Thoracic aorta (tissue), 2 donors: Measurements from ENCODE around the gene PWWP2A. TPM values are rescaled to one million over a fixed set of nuclear protein-coding genes. Genes with fewer than 3 reads are reported as not detected.

ENCODE experiments used
- ATAC-seq: fragments of 150-250 bp; one replicate; pipeline ENCODE4 v1.8.0; 2017; ENCODE audit warnings: low read depth; ENCODE audit not compliant: insufficient number of reproducible peaks, low FRiP score
- DNase-seq: peaks from one replicate; pipeline ENCODE4 v3.0.0-alpha.2; 2020; ENCODE audit warnings: low spot score
- H3K27ac ChIP-seq, 2 donors: fragments of 200-600 bp; sonication (generic); 1 replicate in 1 of 2; 2 replicates in 1 of 2; pipeline ENCODE4 v1.5.1; 2016; ENCODE audit warnings: mild to moderate bottlenecking in 2 of 2, moderate library complexity in 2 of 2
- H3K27me3 ChIP-seq: fragments of 200-600 bp; sonication (generic); replicated peaks from 2 replicates; pipeline ENCODE4 v1.6.0; 2016; ENCODE audit warnings: mild to moderate bottlenecking; ENCODE audit not compliant: insufficient read depth
- H3K36me3 ChIP-seq: fragments of 200-600 bp; sonication (generic); one replicate; pipeline ENCODE4 v1.5.1; 2016
- H3K4me1 ChIP-seq, 2 donors: fragments of 200-600 bp; sonication (generic); 1 replicate in 1 of 2; 2 replicates in 1 of 2; pipeline versions ENCODE4 v1.5.1 to v1.6.0; 2016; ENCODE audit warnings: low read depth in 2 of 2, mild to moderate bottlenecking in 1 of 2; ENCODE audit not compliant: control insufficient read depth in 1 of 2
- H3K4me3 ChIP-seq: fragments of 200-600 bp; sonication (generic); 2 replicates; pipeline ENCODE4 v1.5.1; 2016; ENCODE audit warnings: mild to moderate bottlenecking
- H3K9me3 ChIP-seq: fragments of 200-600 bp; sonication (generic); 2 replicates; pipeline ENCODE4 v1.5.1; 2016
- CTCF ChIP-seq: fragments of 200-600 bp; sonication (generic); IDR thresholded peaks from one replicate; pipeline ENCODE4 v1.5.1; 2019; ENCODE audit warnings: antibody characterized with exemption
- total RNA-seq, 2 donors: library from RNA; depleted of rRNA; stranded (reverse); fragments of >200 nt; gene quantifications; one replicate each; pipeline versions ENCODE4 v1.1.0 to v1.2.3, GENCODE V29; 2016

Gene PWWP2A
- total RNA-seq, 2 donors from 2014 or later: 41.7 to 46.2 TPM

DNA sequence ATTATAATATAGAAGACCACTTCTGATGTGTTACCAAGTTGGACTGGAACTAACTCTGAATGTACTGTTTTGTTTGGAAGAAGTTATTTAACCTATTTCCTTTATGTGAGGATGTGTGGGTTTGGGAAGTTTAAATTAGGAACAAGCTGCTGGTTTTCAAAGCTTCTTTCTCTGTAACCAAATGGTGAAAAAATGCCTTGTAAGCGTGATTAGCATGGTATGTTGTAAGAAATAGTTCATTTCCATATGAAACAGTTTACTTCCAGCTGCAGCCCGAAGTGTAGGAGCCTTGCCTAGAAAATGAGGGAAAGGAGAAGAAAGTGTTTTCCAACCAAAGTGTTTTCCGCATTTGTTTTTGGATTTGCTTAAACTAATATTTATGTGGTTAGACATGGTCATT, 74.3 kb downstream of the PWWP2A start:
- no peak overlapping the region for H3K27ac ChIP-seq
- peaks cover 0 to 3% of the 10 kb centered on the region in 2 donors for H3K4me1 ChIP-seq
- no peak overlapping the region for H3K4me3 ChIP-seq
- H3K36me3 ChIP-seq: peaks cover 16% of the 10 kb centered on the region
- no peaks in the 10 kb centered on the region for H3K9me3 ChIP-seq
- no peak for TF ChIP-seq CTCF
- no peak for DNase-seq
- no peaks in the 10 kb centered on the region for H3K27me3 ChIP-seq
- no peak for ATAC-seq

GRCh38 chr5:160044391-160044804, 74.9 kb downstream of the PWWP2A start:
- ATAC-seq (no peak), DNase-seq (no peak)
- no peak overlapping the region for H3K27ac ChIP-seq
- no peaks in the 10 kb centered on the region for H3K27me3 ChIP-seq
- TF ChIP-seq CTCF: no peak
- H3K9me3 ChIP-seq: no peaks in the 10 kb centered on the region
- no peak overlapping the region for H3K4me3 ChIP-seq
- H3K4me1 ChIP-seq: peaks cover 0 to 3% of the 10 kb centered on the region in 2 donors
- H3K36me3 ChIP-seq: peaks cover 17% of the 10 kb centered on the region

DNA sequence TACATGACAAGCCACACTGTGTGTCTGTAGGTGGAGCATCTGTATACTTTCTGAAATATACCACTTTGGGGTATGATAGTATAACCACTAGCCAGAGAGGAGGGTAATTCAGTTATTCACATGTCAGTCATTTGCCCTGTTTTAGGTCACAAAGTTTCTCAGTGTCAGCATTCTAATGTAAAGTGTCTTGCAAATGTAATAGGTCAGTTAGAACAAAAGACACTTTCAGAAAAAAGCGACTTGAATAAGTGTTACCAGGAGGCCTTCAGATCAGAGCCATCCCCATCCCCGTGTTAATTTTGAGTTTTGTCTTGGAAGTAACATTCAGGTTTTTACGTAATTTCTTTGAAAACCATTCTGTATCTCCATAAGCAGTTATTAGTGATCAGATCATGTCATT, 76.6 kb downstream of the PWWP2A start:
- H3K27me3 ChIP-seq: no peaks in the 10 kb centered on the region
- ATAC-seq: no peak
- H3K4me1 ChIP-seq: peaks cover 0 to 3% of the 10 kb centered on the region in 2 donors
- no peak for DNase-seq
- TF ChIP-seq CTCF: no peak
- H3K4me3 ChIP-seq: no peak overlapping the region
- no peaks in the 10 kb centered on the region for H3K9me3 ChIP-seq
- peaks cover 18% of the 10 kb centered on the region for H3K36me3 ChIP-seq
- H3K27ac ChIP-seq: no peak overlapping the region

Other genes with a start within 250 kb of the PWWP2A start
- gene ADRA1B, start 203.0 kb downstream of the PWWP2A start, total RNA-seq: 10 to 100 TPM; 14.8 to 53.3 TPM
- gene TTC1, start 110.3 kb downstream of the PWWP2A start, total RNA-seq: 10 to 100 TPM; 20.7 to 21.8 TPM
- gene FABP6, start 110.1 kb upstream of the PWWP2A start, total RNA-seq: not detected
- 1 to 10 TPM in 1 of 2 donors, under 1 TPM in 1; 0.54 to 3.0 TPM for gene CCNJL, start 193.1 kb upstream of the PWWP2A start, total RNA-seq